OCI-LY7 (cell line): ENCODE data around the gene EPB41L1. TPM values are rescaled to one million over a fixed set of nuclear protein-coding genes. Genes with fewer than 3 reads are reported as not detected.

Experiments
- BruUV-seq: library from RNA; stranded (reverse); fragments of 400-500 nt; replicated peaks from 2 replicates; lab custom pipeline; 2021; lab: Mats Ljungman, UMichigan
- CTCF ChIA-PET: fragments of 300-600 bp; sonication (Branson Sonifier 250); formaldehyde crosslinking; loops from one replicate; lab custom pipeline; 2022; ENCODE audit warnings: antibody characterized with exemption; ENCODE audit not compliant: unreplicated experiment; lab: Charles Lee
- POLR2A ChIA-PET: fragments of 300-600 bp; sonication (Branson Sonifier 250); formaldehyde crosslinking; loops from one replicate; lab custom pipeline; 2022; ENCODE audit warnings: antibody characterized with exemption; lab: Charles Lee
- DNase-seq: peaks from one replicate; pipeline ENCODE4 v3.0.0-alpha.2; 2015; ENCODE audit warnings: low spot score
- H2AFZ ChIP-seq: fragments of 200-600 bp; sonication (generic), shearing (Covaris generic); 2 replicates; pipeline ENCODE4 v1.6.1; 2014; ENCODE audit warnings: mild to moderate bottlenecking, antibody characterized with exemption, low read length, moderate library complexity
- H3K27ac ChIP-seq: fragments of 200-600 bp; sonication (generic); 2 replicates; pipeline ENCODE4 v1.5.1; 2014; ENCODE audit warnings: mixed run types, low read depth, mild to moderate bottlenecking, moderate library complexity, low read length, inconsistent platforms; ENCODE audit not compliant: poor library complexity, severe bottlenecking
- H3K36me3 ChIP-seq: fragments of 200-600 bp; sonication (generic); 2 replicates; pipeline ENCODE4 v1.6.1; 2014; ENCODE audit warnings: mild to moderate bottlenecking, antibody characterized with exemption, low read length, moderate library complexity, mixed read lengths; ENCODE audit not compliant: insufficient read depth
- H3K4me1 ChIP-seq: fragments of 200-600 bp; sonication (generic); 2 replicates; pipeline ENCODE4 v1.5.1; 2014; ENCODE audit warnings: mild to moderate bottlenecking, low read length; ENCODE audit not compliant: insufficient read depth, poor library complexity, severe bottlenecking
- H3K4me2 ChIP-seq: fragments of 200-600 bp; sonication (generic); 2 replicates; pipeline ENCODE4 v1.6.1; 2014; ENCODE audit warnings: mild to moderate bottlenecking, low read length
- H3K4me3 ChIP-seq: fragments of 200-600 bp; sonication (generic); 2 replicates; pipeline ENCODE4 v1.5.1; 2014; ENCODE audit warnings: mild to moderate bottlenecking, low read depth, low read length; ENCODE audit not compliant: poor library complexity, severe bottlenecking
- H3K79me2 ChIP-seq: fragments of 200-600 bp; sonication (generic); 2 replicates; pipeline ENCODE4 v1.6.1; 2016; ENCODE audit warnings: low read depth, mild to moderate bottlenecking, low read length, moderate library complexity, mixed read lengths; ENCODE audit not compliant: insufficient read depth
- H3K9me2 ChIP-seq: fragments of 200-600 bp; sonication (generic); 2 replicates; pipeline ENCODE4 v1.6.1; 2016; ENCODE audit warnings: mild to moderate bottlenecking, low read length, mixed read lengths; ENCODE audit not compliant: insufficient read depth
- H3K9me3 ChIP-seq: fragments of 200-600 bp; sonication (generic); 2 replicates; pipeline ENCODE4 v1.6.1; 2014; ENCODE audit warnings: mild to moderate bottlenecking, mixed run types, low read length, mixed read lengths
- H4K20me1 ChIP-seq: fragments of 200-600 bp; sonication (generic); 2 replicates; pipeline ENCODE4 v1.6.1; 2014; ENCODE audit warnings: mild to moderate bottlenecking, antibody characterized with exemption, low read length, moderate library complexity, mixed read lengths; ENCODE audit not compliant: insufficient read depth
- EZH2phosphoT487 ChIP-seq: fragments of 200-600 bp; sonication (generic); IDR thresholded peaks from 2 replicates; pipeline ENCODE4 v1.6.1; 2018; ENCODE audit warnings: low read depth, borderline replicate concordance, mild to moderate bottlenecking, mixed run types, antibody characterized with exemption, low read length, moderate library complexity, mixed read lengths
- intact Hi-C: fragments of 100-400 bp; cut with micrococcal nuclease; formaldehyde crosslinking; loops from one replicate; pipeline ENCODE4 v1.10.0; 2022; ENCODE audit not compliant: unreplicated experiment
- total RNA-seq, 2 experiments: library from RNA; depleted of rRNA in 1 of 2; stranded (reverse); fragments of >200 nt in 1 of 2; shearing (Covaris generic) in 1 of 2; gene quantifications; 2 replicates each; pipeline ENCODE4 v1.2.3, GENCODE V29; 2014 to 2022
- TF ChIP-seq, protein P1 (sequence below): fragments of 200-600 bp; sonication (generic); conservative IDR thresholded peaks from 2 replicates; pipeline ENCODE4 v1.5.1; 2014; ENCODE audit warnings: mild to moderate bottlenecking, antibody characterized with exemption, low read length, moderate library complexity, mixed read lengths

The EPB41L1 gene
- total RNA-seq, 2 experiments from 2014 or later: 0.54 to 1.6 TPM

DNA sequence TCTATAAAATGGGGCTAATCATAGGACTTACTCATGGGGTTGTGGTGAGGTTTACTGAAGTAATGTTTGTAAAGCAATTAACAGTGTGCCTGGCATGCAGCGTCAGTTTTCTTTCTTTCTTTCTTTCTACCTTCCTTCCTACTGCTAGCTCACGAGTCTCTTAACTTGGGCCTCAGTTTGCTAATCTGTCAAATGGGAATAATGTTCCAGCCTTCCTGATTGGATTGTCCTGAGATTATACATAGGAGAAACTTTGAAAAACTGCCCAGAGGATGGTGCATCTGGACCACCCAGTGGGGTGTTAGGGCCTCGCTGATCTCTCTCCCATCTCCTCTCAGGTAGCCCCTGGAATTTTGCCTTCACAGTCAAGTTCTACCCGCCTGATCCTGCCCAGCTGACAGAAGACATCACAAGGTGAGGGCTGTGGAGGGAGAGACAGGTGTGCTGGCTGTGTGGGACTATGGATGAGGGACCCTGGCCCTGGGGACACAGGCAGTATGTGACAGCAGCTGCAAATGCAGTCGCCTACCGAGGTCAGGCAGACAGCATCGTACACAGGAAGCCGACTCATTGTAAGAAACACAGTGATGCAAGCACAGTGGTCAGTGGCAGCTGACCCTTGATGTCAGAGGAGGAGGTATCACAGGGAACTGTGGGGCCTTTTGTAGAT, 27.5 kb downstream of the EPB41L1 start:
- Histone ChIP-seq H3K4me1 (no peaks in the 10 kb centered on the region), H3K27ac (no peak overlapping the region), H3K9me2 (no peaks in the 10 kb centered on the region), H3K79me2 (no peaks in the 10 kb centered on the region), H4K20me1 (no peaks in the 10 kb centered on the region), H3K36me3 (no peaks in the 10 kb centered on the region), H3K4me3 (no peak overlapping the region), H3K4me2 (no peak overlapping the region), H3K9me3 (no peaks in the 10 kb centered on the region), H2AFZ (no peak overlapping the region)
- intact Hi-C loops: no loop called here
- ChIA-PET CTCF (no interaction called here), POLR2A (interaction anchor here (0.7 kb wide), 1 partner anchor 38 kb away, joined by 3 read pairs; no protein-coding TSS in a partner anchor)
- no TSS peak for BruUV-seq
- no peak for DNase-seq
- no peak for TF ChIP-seq EZH2phosphoT487
- TF ChIP-seq, protein P1, sequence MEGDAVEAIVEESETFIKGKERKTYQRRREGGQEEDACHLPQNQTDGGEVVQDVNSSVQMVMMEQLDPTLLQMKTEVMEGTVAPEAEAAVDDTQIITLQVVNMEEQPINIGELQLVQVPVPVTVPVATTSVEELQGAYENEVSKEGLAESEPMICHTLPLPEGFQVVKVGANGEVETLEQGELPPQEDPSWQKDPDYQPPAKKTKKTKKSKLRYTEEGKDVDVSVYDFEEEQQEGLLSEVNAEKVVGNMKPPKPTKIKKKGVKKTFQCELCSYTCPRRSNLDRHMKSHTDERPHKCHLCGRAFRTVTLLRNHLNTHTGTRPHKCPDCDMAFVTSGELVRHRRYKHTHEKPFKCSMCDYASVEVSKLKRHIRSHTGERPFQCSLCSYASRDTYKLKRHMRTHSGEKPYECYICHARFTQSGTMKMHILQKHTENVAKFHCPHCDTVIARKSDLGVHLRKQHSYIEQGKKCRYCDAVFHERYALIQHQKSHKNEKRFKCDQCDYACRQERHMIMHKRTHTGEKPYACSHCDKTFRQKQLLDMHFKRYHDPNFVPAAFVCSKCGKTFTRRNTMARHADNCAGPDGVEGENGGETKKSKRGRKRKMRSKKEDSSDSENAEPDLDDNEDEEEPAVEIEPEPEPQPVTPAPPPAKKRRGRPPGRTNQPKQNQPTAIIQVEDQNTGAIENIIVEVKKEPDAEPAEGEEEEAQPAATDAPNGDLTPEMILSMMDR: no peak

DNA sequence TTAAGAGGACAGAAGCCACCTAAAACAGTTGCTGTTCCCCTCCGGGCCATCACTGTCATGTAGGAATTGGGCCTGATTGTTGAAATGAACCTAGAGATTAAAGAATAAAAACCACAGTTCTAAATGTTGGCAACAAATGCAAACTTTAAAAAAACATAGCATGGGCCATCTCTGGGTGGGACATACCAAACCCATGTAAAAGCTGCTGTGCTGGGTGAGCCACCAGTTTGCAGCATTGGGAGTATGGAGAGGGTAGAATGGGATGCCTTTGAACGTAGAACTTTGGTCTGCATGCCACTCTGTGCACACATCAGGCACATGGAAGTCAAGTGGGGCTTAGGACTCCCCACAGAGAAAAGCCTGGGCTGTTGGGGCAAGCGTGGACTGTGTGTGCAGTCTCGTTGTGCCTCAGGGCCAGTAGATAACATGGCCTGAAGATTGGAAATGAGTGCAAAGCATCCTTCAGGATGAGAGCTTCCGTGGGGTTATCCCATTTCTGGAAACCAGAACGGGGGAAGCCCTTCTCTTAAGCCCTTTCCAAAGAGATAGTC, 28.1 kb downstream of the EPB41L1 start:
- no peaks in the 10 kb centered on the region for H3K79me2 ChIP-seq
- H3K36me3 ChIP-seq: no peaks in the 10 kb centered on the region
- no peak for TF ChIP-seq EZH2phosphoT487
- TF ChIP-seq, protein P1: no peak
- no peaks in the 10 kb centered on the region for H3K9me2 ChIP-seq
- POLR2A ChIA-PET: no interaction called here
- intact Hi-C loops: no loop called here
- DNase-seq: no peak
- no peak overlapping the region for H3K4me2 ChIP-seq
- no peak overlapping the region for H3K4me3 ChIP-seq
- no peak overlapping the region for H3K27ac ChIP-seq
- no peak overlapping the region for H2AFZ ChIP-seq
- H3K4me1 ChIP-seq: no peaks in the 10 kb centered on the region
- no peaks in the 10 kb centered on the region for H4K20me1 ChIP-seq
- CTCF ChIA-PET: no interaction called here
- no peaks in the 10 kb centered on the region for H3K9me3 ChIP-seq
- no TSS peak for BruUV-seq
